Loucy (cell line): ENCODE data around the gene PLVAP.

Source experiments
- H2AFZ ChIP-seq: fragments of 200-600 bp; sonication (generic); 2 replicates; pipeline ENCODE4 v1.6.0; 2016; ENCODE audit warnings: antibody characterized with exemption, mild to moderate bottlenecking, low read length, moderate library complexity
- H3F3A ChIP-seq: fragments of 200-600 bp; 2 replicates; pipeline ENCODE4 v1.6.0; 2016; ENCODE audit warnings: antibody characterized with exemption, low read depth, mild to moderate bottlenecking
- H3K27me3 ChIP-seq: fragments of 200-600 bp; sonication (generic); 2 replicates; pipeline ENCODE4 v1.6.1; 2014; ENCODE audit warnings: low read length, mild to moderate bottlenecking; ENCODE audit not compliant: insufficient read depth, poor library complexity, severe bottlenecking
- H3K36me3 ChIP-seq: fragments of 200-600 bp; sonication (generic); 2 replicates; pipeline ENCODE4 v1.6.1; 2016; ENCODE audit warnings: low read length; ENCODE audit not compliant: insufficient read depth
- H3K4me1 ChIP-seq: fragments of 200-600 bp; sonication (generic); 2 replicates; pipeline ENCODE4 v1.5.1; 2014; ENCODE audit warnings: low read length, mild to moderate bottlenecking; ENCODE audit not compliant: insufficient read depth, poor library complexity, severe bottlenecking
- H3K4me2 ChIP-seq: fragments of 200-600 bp; sonication (generic); 2 replicates; pipeline ENCODE4 v1.6.0; 2014; ENCODE audit warnings: antibody characterized with exemption, low read length, low read depth, mild to moderate bottlenecking; ENCODE audit not compliant: poor library complexity, severe bottlenecking
- H3K4me3 ChIP-seq: fragments of 200-600 bp; sonication (generic); 2 replicates; pipeline ENCODE4 v1.5.1; 2014; ENCODE audit warnings: low read length, mild to moderate bottlenecking, mixed read lengths; ENCODE audit not compliant: poor library complexity, severe bottlenecking
- H3K79me2 ChIP-seq: fragments of 200-600 bp; sonication (generic); 2 replicates; pipeline ENCODE4 v1.6.1; 2014; ENCODE audit warnings: low read length; ENCODE audit not compliant: insufficient read depth
- H3K9ac ChIP-seq: fragments of 200-600 bp; sonication (generic); 2 replicates; pipeline ENCODE4 v1.6.0; 2014; ENCODE audit warnings: mild to moderate bottlenecking, low read depth, low read length, moderate library complexity; ENCODE audit not compliant: poor library complexity, severe bottlenecking
- H3K9me2 ChIP-seq: fragments of 200-600 bp; sonication (generic); replicated peaks from 2 replicates; pipeline ENCODE4 v1.6.1; 2016; ENCODE audit warnings: low read depth, low read length, mixed read lengths
- H3K9me3 ChIP-seq: fragments of 200-600 bp; sonication (generic); 2 replicates; pipeline ENCODE4 v1.6.1; 2014; ENCODE audit warnings: mild to moderate bottlenecking, antibody characterized with exemption, low read length, low read depth; ENCODE audit not compliant: insufficient read depth
- H4K20me1 ChIP-seq: fragments of 200-600 bp; sonication (generic); 2 replicates; pipeline ENCODE4 v1.6.0; 2014; ENCODE audit warnings: antibody characterized with exemption, low read length, mild to moderate bottlenecking; ENCODE audit not compliant: insufficient read depth, poor library complexity, severe bottlenecking
- EZH2phosphoT487 ChIP-seq: fragments of 200-600 bp; IDR thresholded peaks from 2 replicates; pipeline ENCODE4 v1.6.1; 2018; ENCODE audit warnings: antibody characterized with exemption, mild to moderate bottlenecking, moderate library complexity, borderline replicate concordance
- TF ChIP-seq, protein P1 (sequence below): fragments of 200-600 bp; sonication (generic); conservative IDR thresholded peaks from 2 replicates; pipeline ENCODE4 v1.5.1; 2014; ENCODE audit warnings: mild to moderate bottlenecking, antibody characterized with exemption, low read length

PLVAP gene

GRCh38 chr19:17323300-17323963, 53.7 kb downstream of the PLVAP start:
- no peaks in the 10 kb centered on the region for H3K9me3 ChIP-seq
- H3K27me3 ChIP-seq, result no peaks in the 10 kb centered on the region
- H3K9ac ChIP-seq, result no peak overlapping the region
- H3K36me3 ChIP-seq, result peaks cover 31% of the 10 kb centered on the region; the same call in 1 of the 2 replicates
- H3K9me2 ChIP-seq, result no peaks in the 10 kb centered on the region
- H4K20me1 ChIP-seq, result no peaks in the 10 kb centered on the region
- no peak overlapping the region for H2AFZ ChIP-seq
- no peak overlapping the region for H3K4me3 ChIP-seq
- no peak overlapping the region for H3K4me2 ChIP-seq
- no peaks in the 10 kb centered on the region for H3K79me2 ChIP-seq
- TF ChIP-seq EZH2phosphoT487, result no peak
- TF ChIP-seq, protein P1, sequence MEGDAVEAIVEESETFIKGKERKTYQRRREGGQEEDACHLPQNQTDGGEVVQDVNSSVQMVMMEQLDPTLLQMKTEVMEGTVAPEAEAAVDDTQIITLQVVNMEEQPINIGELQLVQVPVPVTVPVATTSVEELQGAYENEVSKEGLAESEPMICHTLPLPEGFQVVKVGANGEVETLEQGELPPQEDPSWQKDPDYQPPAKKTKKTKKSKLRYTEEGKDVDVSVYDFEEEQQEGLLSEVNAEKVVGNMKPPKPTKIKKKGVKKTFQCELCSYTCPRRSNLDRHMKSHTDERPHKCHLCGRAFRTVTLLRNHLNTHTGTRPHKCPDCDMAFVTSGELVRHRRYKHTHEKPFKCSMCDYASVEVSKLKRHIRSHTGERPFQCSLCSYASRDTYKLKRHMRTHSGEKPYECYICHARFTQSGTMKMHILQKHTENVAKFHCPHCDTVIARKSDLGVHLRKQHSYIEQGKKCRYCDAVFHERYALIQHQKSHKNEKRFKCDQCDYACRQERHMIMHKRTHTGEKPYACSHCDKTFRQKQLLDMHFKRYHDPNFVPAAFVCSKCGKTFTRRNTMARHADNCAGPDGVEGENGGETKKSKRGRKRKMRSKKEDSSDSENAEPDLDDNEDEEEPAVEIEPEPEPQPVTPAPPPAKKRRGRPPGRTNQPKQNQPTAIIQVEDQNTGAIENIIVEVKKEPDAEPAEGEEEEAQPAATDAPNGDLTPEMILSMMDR, result no peak
- no peaks in the 10 kb centered on the region for H3K4me1 ChIP-seq
- no peaks in the 10 kb centered on the region for H3F3A ChIP-seq

- Histone ChIP-seq H3K36me3 (peaks cover 31% of the 10 kb centered on the region; the same call in 1 of the 2 replicates), H4K20me1 (no peaks in the 10 kb centered on the region), H3K27me3 (no peaks in the 10 kb centered on the region)
Measured at GRCh38 chr19:17322854-17323253, 54.3 kb downstream of the PLVAP start.

GRCh38 chr19:17321655-17322489, 55.3 kb downstream of the PLVAP start:
- Histone ChIP-seq H3K9me3 (no peaks in the 10 kb centered on the region), H3K4me2 (no peak overlapping the region), H3K36me3 (peaks cover 31% of the 10 kb centered on the region; the same call in 1 of the 2 replicates), H2AFZ (no peak overlapping the region), H3K27me3 (no peaks in the 10 kb centered on the region), H3K9me2 (no peaks in the 10 kb centered on the region), H3F3A (no peaks in the 10 kb centered on the region), H4K20me1 (no peaks in the 10 kb centered on the region), H3K4me1 (no peaks in the 10 kb centered on the region), H3K9ac (no peak overlapping the region), H3K4me3 (no peak overlapping the region), H3K79me2 (no peaks in the 10 kb centered on the region)
- TF ChIP-seq, protein P1, result no peak
- TF ChIP-seq EZH2phosphoT487, result no peak

More at GRCh38 chr19:17322854-17323253, 54.3 kb downstream of the PLVAP start:
- no peaks in the 10 kb centered on the region for H3K4me1 ChIP-seq
- H3K79me2 ChIP-seq, result no peaks in the 10 kb centered on the region
- TF ChIP-seq EZH2phosphoT487, result no peak
- H3K4me2 ChIP-seq, result no peak overlapping the region
- no peaks in the 10 kb centered on the region for H3K9me2 ChIP-seq
- no peaks in the 10 kb centered on the region for H3K9me3 ChIP-seq
- H2AFZ ChIP-seq, result no peak overlapping the region
- H3F3A ChIP-seq, result no peaks in the 10 kb centered on the region
- no peak overlapping the region for H3K9ac ChIP-seq
- H3K4me3 ChIP-seq, result no peak overlapping the region
